GM19467 (cell line): Measurements from ENCODE around the gene CDH11.

Source experiments
- ATAC-seq: cut with Tn5 transposase; IDR thresholded peaks from one replicate; pipeline ENCODE4 v1.9.1; 2021; ENCODE audit warnings: mild to moderate bottlenecking, moderate library complexity; ENCODE audit not compliant: unreplicated experiment

Gene CDH11

DNA sequence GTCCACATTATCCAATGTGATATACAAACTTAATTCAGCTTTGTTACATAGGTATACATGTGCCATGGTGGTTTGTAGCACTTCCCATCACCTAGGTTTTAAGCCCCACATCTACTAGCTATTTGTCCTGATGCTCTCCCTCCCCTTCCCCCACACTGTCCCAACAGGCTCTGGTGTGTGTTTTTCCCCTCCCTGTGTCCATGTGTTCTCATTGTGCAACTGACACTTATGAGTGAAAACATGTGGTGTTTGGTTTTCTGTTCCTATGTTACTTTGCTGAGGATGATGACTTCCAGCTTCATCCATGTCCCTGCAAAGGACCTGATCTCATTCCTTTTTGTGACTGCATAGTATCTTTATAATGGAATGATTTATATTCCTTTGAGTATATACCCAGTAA is 196.7 kb downstream of the CDH11 start:
- ATAC-seq, result no peak

DNA sequence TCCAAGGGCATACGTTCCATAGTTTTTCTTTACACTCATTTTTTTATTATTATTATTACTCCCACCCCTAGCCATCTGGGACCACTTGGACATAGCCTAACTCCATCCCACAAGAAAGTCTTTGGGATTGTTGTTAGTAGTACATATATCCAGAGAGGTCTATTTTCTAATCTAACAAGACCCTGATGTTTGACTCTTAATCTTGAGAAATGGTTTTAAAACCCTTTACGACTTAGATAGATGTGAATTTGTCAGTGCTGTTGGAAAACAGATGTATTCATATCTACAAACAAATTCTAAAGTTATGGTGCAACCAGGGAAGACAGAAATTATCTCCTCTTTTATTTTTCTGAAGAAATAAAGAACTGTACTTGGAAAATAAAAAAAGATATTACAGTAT is 197.8 kb downstream of the CDH11 start:
- no peak for ATAC-seq

DNA sequence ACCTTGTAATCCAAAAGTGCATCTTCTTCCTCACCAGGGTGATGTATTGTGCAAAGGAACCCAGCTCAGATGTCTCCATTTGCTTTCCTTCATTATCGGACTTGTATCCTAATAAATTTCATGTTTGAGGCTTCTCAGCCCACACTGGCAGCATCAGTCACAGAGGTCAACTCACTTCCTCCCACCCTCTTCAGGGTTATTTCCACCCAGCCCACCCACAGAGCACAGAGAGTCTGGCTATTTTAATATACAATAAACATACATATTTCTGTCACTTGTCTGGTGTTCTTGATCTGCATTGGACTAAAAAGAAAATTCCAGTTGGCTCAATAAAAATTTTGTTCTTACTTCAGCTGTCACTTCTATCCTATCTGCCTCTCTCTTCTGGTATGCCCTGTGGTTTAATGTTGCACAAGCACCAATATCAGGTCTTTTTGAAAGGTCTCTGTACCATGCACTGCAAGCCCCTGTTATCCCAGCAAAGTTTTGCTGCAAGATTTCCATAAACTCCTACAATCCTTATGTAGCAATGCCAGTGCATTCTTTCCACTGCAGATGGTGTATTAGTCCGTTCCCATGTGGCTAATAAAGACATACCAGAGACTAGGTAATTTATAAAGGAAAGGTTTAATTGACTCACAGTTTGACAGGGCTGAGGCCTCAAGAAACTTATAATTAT is 201.8 kb downstream of the CDH11 start:
- no peak for ATAC-seq

DNA sequence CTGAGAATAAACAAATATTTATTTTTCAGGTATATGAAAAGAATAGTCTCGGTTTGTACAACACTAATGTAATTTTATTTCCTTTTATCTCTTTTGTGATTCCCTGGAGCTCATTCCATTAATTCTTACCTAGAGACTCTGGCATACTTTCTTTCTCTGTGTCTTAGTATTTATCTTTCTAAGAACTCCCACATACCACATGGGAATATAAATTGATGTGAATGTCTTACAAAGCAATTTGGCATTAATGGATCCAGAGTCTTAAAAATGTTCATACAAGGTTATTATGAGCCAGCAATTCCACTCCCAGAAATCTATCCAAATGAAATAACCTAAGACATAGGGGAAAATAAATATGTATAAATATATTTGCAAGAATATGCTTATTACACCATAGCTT is 202.7 kb downstream of the CDH11 start:
- ATAC-seq, result no peak

DNA sequence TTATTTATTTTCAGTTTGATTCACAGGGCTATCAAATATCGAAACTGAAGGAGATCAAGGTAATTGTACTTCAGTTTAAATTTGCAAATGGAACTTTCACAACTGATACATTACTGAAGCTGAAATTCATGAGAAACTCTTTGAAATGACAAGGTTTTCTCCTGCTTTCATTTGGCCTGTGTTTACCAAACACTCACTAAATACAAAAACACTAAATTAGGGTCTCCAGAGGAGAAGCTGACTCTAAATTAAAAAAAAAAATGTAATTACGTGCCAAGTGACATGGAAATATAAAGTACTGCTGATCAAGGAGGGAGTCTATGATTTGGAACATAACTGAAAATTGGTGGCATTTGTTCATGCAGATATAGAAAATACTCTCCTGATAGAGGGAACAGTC is 205.8 kb downstream of the CDH11 start:
- ATAC-seq, result no peak

DNA sequence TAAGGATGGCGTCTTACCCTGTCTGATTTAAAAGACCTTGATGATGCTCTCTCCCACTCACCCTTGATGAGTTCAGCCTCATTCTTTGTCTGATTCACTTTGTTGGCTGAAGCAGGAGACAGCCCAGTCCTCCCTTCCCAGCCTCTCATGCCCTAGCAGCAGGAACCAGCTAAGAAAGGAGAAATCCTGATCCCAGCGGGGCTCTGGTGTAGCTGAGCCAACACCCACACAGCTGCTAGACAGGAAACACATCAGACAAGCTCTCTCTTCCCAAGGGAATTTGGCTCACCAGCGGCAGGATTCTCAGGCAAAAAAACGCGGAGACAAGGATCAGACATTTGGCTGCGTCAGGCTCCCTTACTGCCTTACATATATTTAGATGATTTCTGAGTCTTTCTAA is 211.5 kb downstream of the CDH11 start:
- no peak for ATAC-seq

DNA sequence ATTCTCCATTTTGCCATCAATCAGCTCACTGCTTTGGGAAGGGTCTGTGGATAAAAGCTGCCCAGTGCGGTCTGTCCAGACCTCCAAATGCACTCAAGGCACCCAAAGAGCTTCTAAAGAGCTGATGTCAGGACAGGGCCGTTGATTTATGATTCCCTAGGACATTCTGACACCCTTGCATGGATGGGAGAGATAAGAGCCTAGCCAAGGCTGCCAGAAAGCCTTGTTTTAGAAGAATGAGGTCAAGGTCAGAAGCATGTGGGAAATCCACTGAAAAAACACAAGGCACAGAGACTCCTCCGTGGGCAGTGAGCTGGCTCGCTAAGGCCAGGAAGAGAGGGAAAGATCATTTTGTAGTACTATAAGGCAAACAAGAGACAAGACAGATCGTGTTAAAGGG is 214.0 kb downstream of the CDH11 start:
- ATAC-seq, result no peak

DNA sequence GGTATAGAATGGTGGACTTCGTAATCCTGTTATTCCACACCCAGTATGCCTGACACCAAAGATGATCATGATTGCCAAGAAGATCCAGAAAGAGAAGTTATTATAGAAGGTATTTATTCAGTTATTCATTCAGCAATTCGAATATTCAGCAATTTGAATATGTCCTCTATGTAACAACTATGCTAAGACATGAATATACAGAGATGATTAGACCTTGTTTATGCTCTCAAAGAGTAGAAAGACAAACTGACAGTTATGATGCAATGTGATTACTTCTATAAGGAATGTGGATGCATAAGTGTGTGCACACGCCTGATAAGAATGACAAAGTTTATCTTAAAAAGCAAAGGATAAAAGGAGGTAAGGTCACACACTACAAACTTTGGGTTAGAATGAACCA is 218.1 kb downstream of the CDH11 start:
- ATAC-seq, result no peak

DNA sequence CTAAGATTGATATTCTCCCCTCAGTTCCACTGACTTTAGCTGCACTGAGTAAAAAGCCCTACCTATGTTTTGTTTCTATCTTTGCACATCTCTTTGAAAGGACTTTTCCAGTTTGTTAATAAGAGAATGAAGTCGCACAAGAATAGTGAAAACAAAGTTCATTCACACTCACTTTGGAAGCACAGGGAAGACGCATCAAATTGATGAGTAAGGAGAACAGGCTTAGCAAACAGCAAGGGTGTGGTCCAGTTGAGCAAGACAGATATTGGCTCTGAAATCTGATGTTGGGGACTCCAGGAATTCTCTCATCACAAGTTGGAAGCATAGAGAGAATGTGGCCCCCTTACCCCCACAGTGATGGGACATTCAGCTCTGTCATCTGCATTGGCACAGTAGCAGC is 221.3 kb downstream of the CDH11 start:
- no peak for ATAC-seq

DNA sequence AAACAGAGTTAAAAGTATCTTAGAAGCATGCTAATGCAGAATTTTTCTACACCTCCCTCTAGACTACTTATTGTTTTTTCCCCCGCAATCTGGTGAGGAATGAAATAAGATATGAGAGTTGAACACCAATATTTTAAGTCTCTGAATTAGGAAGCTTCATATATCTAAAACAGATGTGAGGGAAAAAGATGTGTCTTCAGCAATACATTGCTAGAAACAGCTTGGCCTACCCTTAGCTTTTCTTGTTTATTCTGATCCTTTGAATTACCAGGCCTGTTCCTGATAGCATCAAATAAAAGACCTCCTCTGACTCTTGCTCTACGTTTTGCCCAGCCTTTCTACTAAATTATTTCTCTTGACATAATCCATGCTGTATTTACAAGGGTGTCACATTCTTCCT is 221.8 kb downstream of the CDH11 start:
- no peak for ATAC-seq

DNA sequence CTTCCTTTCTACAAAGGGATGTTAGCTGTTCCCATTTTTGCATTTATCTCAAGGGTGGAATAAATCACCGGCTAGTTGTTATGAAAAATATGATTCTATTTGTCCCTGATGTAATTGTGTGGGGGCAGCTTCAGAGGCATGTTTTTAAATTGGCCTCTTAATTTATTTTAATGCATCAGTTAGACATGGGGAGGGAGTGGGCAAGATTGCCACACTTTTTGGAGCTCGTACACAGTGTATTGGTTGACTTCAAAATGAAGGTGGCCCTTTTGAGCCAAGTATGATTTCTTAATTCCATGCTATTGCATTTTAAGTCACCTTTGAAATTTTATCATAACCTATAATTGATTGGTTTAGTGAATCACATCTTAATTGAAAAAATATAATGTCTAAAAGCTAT is 223.7 kb downstream of the CDH11 start:
- ATAC-seq, result no peak
